SK-N-SH treated with all-trans-retinoic acid at 6 μM for 48 hours (cell line): ENCODE measurements around the gene CACNA1H.
"Not testable (repeated sequence)": the region's sequence is repeated elsewhere in the genome, so short reads cannot be mapped to it uniquely, and the experiment has no call there.

Source experiments
- ATAC-seq: fragments of 200-7000 bp; cut with Tn5 transposase; 3 replicates; pipeline ENCODE4 v1.9.1; 2020; ENCODE audit warnings: mild to moderate bottlenecking, moderate library complexity
- ARNTL ChIP-seq: fragments of 450-650 bp; formaldehyde crosslinking; IDR thresholded peaks from 2 replicates; pipeline ENCODE4 v1.5.0; 2020; ENCODE audit warnings: low read depth, mild to moderate bottlenecking, moderate library complexity, borderline replicate concordance
- BACH2 ChIP-seq: fragments of 250-450 bp; sonication (Bioruptor Pico); IDR thresholded peaks from 2 replicates; pipeline ENCODE4 v1.9.0; 2021; ENCODE audit warnings: mild to moderate bottlenecking, borderline replicate concordance
- CSDC2 ChIP-seq: fragments of 250-450 bp; sonication (Bioruptor Pico); IDR thresholded peaks from 2 replicates; pipeline ENCODE4 v1.5.0; 2020; ENCODE audit warnings: mild to moderate bottlenecking, moderate library complexity
- ESRRG ChIP-seq: fragments of 250-450 bp; sonication (Bioruptor Pico); IDR thresholded peaks from 2 replicates; pipeline ENCODE4 v1.6.1; 2021; ENCODE audit warnings: mild to moderate bottlenecking
- ISL1 ChIP-seq: fragments of 250-450 bp; sonication (Bioruptor Pico); IDR thresholded peaks from 2 replicates; pipeline ENCODE4 v2.1.2; 2022; ENCODE audit warnings: mild to moderate bottlenecking, moderate library complexity
- OSR1 ChIP-seq: fragments of 250-450 bp; sonication (Bioruptor Pico); IDR thresholded peaks from 2 replicates; pipeline ENCODE4 v1.8.0; 2022; ENCODE audit warnings: moderate library complexity, mild to moderate bottlenecking, inconsistent platforms
- POU6F1 ChIP-seq: fragments of 250-450 bp; sonication (Bioruptor Pico); IDR thresholded peaks from 2 replicates; pipeline ENCODE4 v1.8.0; 2021; ENCODE audit warnings: low read depth, mild to moderate bottlenecking, moderate library complexity, borderline replicate concordance
- PPARA ChIP-seq: fragments of 250-450 bp; sonication (Bioruptor Pico); IDR thresholded peaks from 2 replicates; pipeline ENCODE4 v1.5.0; 2020; ENCODE audit warnings: mild to moderate bottlenecking, borderline replicate concordance
- RARB ChIP-seq: fragments of 250-450 bp; sonication (Bioruptor Pico); IDR thresholded peaks from 2 replicates; pipeline ENCODE4 v1.8.0; 2021; ENCODE audit warnings: mild to moderate bottlenecking, moderate library complexity
- TCF4 ChIP-seq: fragments of 250-450 bp; sonication (Bioruptor Pico); IDR thresholded peaks from 2 replicates; pipeline ENCODE4 v1.8.0; 2021; ENCODE audit warnings: mild to moderate bottlenecking, moderate library complexity, borderline replicate concordance
- TOX ChIP-seq: fragments of 250-450 bp; sonication (Bioruptor Pico); IDR thresholded peaks from 2 replicates; pipeline ENCODE4 v1.8.0; 2021; ENCODE audit warnings: mild to moderate bottlenecking, moderate library complexity, borderline replicate concordance
- TSHZ2 ChIP-seq: fragments of 250-450 bp; sonication (Bioruptor Pico); IDR thresholded peaks from 2 replicates; pipeline ENCODE4 v1.5.0; 2020; ENCODE audit warnings: mild to moderate bottlenecking, moderate library complexity
- ZC3H10 ChIP-seq: fragments of 250-450 bp; sonication (Bioruptor Pico); IDR thresholded peaks from 2 replicates; pipeline ENCODE4 v1.5.1; 2021; ENCODE audit warnings: mild to moderate bottlenecking, moderate library complexity
- ZFP30 ChIP-seq: fragments of 450-650 bp; formaldehyde crosslinking; IDR thresholded peaks from 2 replicates; pipeline ENCODE4 v1.5.0; 2022; ENCODE audit warnings: mild to moderate bottlenecking, moderate library complexity
- ZNF70 ChIP-seq: fragments of 450-650 bp; formaldehyde crosslinking; IDR thresholded peaks from 2 replicates; pipeline ENCODE4 v1.5.0; 2020; ENCODE audit warnings: mild to moderate bottlenecking, moderate library complexity

CACNA1H gene

GRCh38 chr16:1230471-1231212 is 77.7 kb downstream of the CACNA1H start:
- not testable (repeated sequence) for ATAC-seq

GRCh38 chr16:1231301-1231700 is 78.4 kb downstream of the CACNA1H start:
- not testable (repeated sequence) for ATAC-seq

- ATAC-seq = peak; percentile 83
Measured at GRCh38 chr16:1232049-1232748, 79.3 kb downstream of the CACNA1H start.

- ATAC-seq = peak; percentile 63
Measured at GRCh38 chr16:1236659-1237058, 83.8 kb downstream of the CACNA1H start.

- no peak for ATAC-seq
Measured at GRCh38 chr16:1237990-1238389, 85.1 kb downstream of the CACNA1H start.

GRCh38 chr16:1238909-1239308 is 86.0 kb downstream of the CACNA1H start:
- peak; percentile 77 for ATAC-seq

More at GRCh38 chr16:1237990-1238389, 85.1 kb downstream of the CACNA1H start:
- TF ChIP-seq OSR1 (CRISPR knock-in tag) (no peak), POU6F1 (no peak), ZFP30 (CRISPR knock-in tag) (no peak), ISL1 (CRISPR knock-in tag) (no peak), PPARA (CRISPR knock-in tag) (no peak), BACH2 (CRISPR knock-in tag) (no peak), CSDC2 (CRISPR knock-in tag) (no peak), ARNTL (no peak), TSHZ2 (no peak), TCF4 (no peak), ESRRG (CRISPR knock-in tag) (no peak), ZC3H10 (CRISPR knock-in tag) (no peak), ZNF70 (no peak), RARB (CRISPR knock-in tag) (no peak), TOX (CRISPR knock-in tag) (no peak)

GRCh38 chr16:1239575-1239974 is 86.7 kb downstream of the CACNA1H start:
- not testable (repeated sequence) for ATAC-seq

GRCh38 chr16:1240436-1240835 is 87.5 kb downstream of the CACNA1H start, which contains the start of gene TPSAB1:
TPSAB1 (plus strand) TSS chr16:1240705; CDS start chr16:1240939, 234 bp downstream.
- not testable (repeated sequence) for ATAC-seq

GRCh38 chr16:1241081-1241480 is 88.2 kb downstream of the CACNA1H start:
- ATAC-seq = not testable (repeated sequence)

- not testable (repeated sequence) for ATAC-seq
Measured at GRCh38 chr16:1243363-1243762, 90.5 kb downstream of the CACNA1H start.

GRCh38 chr16:1243907-1244850 is 91.3 kb downstream of the CACNA1H start:
- not testable (repeated sequence) for ATAC-seq
